K562 treated with DMSO at 1 percent for 12 hours (cell line): ENCODE data around the gene HSPA1A. TPM values are rescaled to one million over a fixed set of nuclear protein-coding genes. Genes with fewer than 3 reads are reported as not detected.

Experiments
- total RNA-seq: library from RNA; unstranded; fragments of 300-600 nt; gene quantifications from 2 replicates; pipeline ENCODE4 v1.2.3, GENCODE V29; 2022; ENCODE audit not compliant: insufficient read depth

HSPA1A gene
- total RNA-seq, result 632 and 775 TPM in 2 replicates

GRCh38 chr6:31815025-31815838 is at the start of gene HSPA1A, which contains the start of gene HSPA1L:
Gene HSPA1A, plus strand, starts transcription at chr6:31815543. Its CDS starts 214 bp downstream, at chr6:31815757.
Gene HSPA1L, minus strand, starts transcription at chr6:31815283. Its CDS starts 3,311 bp downstream, at chr6:31811972.

DNA sequence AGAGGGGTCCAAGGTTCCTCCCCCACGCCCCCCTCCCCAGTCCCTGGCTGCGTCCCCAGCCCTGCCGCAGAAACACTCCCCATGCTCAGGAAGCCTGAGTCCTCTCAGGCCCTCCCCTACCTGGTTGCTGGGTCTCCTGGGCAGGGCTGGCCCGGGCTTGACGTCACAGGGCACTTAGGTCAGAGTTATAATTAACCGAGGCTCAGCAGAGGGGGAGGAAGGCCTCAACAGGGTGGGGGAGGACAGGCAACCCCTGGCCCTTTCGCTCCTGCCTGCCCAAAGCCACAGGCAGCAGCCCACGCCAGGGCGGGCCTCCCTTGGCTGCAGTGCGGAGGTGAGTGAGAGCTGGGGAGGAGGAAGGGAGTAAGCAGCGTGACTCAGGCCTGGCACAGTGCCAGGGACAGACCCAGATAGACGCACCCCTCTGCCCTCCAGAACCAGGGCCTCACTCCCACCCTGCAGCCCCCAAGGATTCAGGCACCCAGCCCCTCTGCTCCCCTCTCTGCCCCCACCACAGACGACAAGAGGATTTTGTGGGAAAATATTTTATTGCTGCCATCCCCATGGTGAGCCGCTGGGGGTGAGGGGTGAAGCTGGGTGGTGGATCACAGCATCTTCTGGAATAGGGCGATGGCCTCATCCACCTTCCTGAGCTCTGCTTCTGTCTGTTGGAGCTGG is 38.2 kb upstream of the HSPA1A start, which contains the start of gene VWA7:
VWA7 (minus strand) TSS at position 340 of the 678 bp plus-strand sequence. CDS start 549 bp downstream, outside the sequence.

DNA sequence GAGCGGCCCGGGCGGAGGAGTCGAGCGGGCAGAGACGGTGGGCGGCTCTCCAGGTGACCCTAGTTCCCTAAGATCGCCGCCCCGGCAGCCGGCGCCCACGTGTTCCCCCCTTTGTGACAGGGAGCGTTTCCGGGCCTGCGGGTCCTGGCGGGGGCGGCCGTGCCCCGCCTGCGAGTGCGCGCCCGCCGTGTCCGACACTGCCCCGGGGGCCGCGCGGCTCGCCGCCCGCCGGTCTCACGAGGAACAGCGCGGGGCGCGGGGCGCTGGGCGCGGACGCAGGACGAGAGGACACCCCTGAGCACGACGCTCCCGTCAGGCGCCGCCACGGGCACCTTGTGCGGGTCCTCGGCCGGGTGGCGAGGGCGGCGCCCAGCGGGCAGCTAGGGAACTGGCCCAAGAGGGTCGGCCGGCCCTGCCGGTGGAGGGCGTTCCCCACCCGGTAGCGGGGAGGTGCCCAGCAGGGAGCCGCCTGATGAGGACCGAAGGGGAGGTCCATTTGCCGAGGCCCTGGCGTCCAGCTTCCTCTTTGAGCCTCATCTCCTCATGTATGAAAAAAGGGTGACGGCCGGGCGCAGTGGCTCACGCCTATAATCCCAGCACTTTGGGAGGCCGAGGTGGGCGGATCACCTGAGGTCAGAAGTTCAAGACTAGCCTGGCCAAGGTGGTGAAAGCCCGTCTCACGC is 19.6 kb upstream of the HSPA1A start, which contains the start of gene VARS1:
VARS1 (minus strand) TSS at position 137 of the 683 bp plus-strand sequence. CDS start 535 bp downstream, outside the sequence.

DNA sequence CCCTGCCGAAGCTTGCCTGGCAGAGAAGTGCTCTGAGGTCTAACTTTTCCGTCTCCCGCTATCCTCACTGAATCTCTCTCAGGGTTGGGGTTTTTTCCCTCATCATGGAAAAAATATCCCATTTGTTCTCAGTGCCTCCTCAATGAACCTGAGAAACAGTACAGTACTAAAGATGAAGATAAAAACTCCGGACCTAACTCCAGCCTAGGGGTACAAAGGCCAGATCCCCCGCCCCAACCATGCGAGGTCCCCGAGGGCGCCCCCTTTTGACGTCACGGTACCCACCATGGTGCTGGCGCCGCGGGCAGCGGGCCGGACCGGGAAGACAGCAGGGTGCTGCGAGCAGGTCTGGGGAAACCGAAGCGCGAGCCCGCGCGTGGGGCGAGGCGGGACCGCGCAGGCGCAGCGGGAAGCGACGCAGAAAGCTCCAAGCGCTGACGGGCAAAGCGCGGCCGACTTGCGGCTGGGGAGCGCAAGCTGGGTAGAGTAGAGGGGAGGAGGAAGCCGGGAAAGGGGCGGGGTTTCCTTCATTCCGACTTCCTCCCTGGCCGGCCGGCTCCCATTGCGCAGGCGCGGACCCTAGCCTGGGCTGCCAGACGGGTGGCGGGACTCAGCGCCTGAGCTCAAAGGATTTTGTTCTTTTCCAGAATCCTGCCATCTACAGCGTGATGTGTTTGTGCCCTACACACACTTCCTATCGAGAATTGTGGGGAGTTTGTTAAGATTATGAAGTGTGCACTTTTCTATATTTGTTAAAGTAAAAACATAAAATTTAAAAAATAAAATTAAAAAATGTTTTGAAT is 8.7 kb upstream of the HSPA1A start, which contains the start of gene LSM2:
LSM2 (minus strand) TSS at position 497 of the 803 bp plus-strand sequence; CDS start at position 288, 209 bp downstream.

GRCh38 chr6:31827286-31828079 is 12.1 kb downstream of the HSPA1A start, which contains the start of gene HSPA1B:
Gene HSPA1B, plus strand, starts transcription at chr6:31827738. Its CDS starts 213 bp downstream, at chr6:31827951.

DNA sequence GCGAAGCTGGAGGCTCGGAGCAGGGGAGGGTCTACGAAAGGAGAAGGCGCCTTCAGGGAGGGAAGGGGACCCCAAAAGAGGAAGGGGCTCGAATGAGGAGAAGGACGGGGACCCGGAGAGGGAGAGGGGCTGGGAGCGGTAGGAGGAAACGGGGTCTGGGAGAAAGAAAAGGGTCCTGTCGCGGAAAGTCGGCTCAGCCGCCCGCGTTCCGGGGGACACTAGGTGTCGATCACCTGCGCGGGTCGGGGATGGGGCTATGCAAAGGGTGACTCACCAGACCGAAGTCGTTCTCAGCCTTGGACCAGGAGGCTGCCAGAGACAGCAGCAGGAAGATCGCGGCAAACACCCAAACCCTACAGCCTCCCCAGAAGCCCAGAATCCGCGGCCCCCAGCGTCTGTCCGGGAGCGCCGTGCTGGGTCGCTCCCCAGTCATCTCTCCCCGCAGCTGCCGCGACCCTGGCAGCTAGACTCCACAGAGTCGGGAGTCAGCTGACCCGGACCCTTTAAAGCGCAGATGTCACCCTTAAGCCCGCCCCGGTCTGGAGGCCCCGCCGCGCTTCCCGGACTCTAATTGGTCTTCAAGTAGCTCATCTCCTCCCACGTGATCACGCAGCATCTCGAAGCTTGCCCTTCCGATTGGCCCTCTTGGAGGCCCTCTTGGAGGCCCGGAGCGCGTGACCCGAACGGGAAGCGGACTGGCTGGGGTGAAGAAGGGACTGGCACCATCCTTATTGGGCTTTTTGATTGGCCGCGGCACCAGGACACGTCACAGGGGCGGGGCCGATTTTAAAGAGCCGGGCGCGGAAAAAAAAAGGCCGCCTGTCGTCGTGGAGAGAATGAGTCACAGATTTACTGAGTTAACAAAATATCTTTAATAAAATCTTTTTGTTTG is 47.2 kb downstream of the HSPA1A start, which contains the start of gene NEU1:
NEU1 (minus strand) TSS at position 478 of the 892 bp plus-strand sequence; CDS start at position 433, 45 bp downstream.

Other genes with a start within 250 kb of the HSPA1A start
- gene LTA, start 243.3 kb upstream of the HSPA1A start, total RNA-seq, result 1.2 TPM in 1 of 2 replicates, not detected in the other
- not detected in 2 replicates for gene TNF, start 240.0 kb upstream of the HSPA1A start, total RNA-seq
- gene LTB, start 233.1 kb upstream of the HSPA1A start, total RNA-seq, result 1.1 TPM in 1 of 2 replicates, not detected in the other
- gene LST1, start 229.3 kb upstream of the HSPA1A start, total RNA-seq, result 3.7 and 5.1 TPM in 2 replicates
- gene NCR3, start 222.5 kb upstream of the HSPA1A start, total RNA-seq, result 2.2 TPM in 1 of 2 replicates, not detected in the other
- gene AIF1, start 200.3 kb upstream of the HSPA1A start, total RNA-seq, result 8.8 and 20.6 TPM in 2 replicates
- 149 and 261 TPM in 2 replicates for gene PRRC2A, start 194.8 kb upstream of the HSPA1A start, total RNA-seq
- 285 and 425 TPM in 2 replicates for gene BAG6, start 162.9 kb upstream of the HSPA1A start, total RNA-seq
- 3.6 and 14.1 TPM in 2 replicates for gene APOM, start 159.6 kb upstream of the HSPA1A start, total RNA-seq
- gene C6orf47, start 154.8 kb upstream of the HSPA1A start, total RNA-seq, result 22.4 and 35.6 TPM in 2 replicates
- 48.9 and 50.1 TPM in 2 replicates for gene GPANK1, start 150.5 kb upstream of the HSPA1A start, total RNA-seq
- 524 and 598 TPM in 2 replicates for gene CSNK2B, start 149.5 kb upstream of the HSPA1A start, total RNA-seq
- 2.1 and 12.9 TPM in 2 replicates for gene LY6G5B, start 145.6 kb upstream of the HSPA1A start, total RNA-seq
- gene LY6G5C, start 134.5 kb upstream of the HSPA1A start, total RNA-seq, result not detected in 2 replicates
- gene ABHD16A, start 112.2 kb upstream of the HSPA1A start, total RNA-seq, result 80.3 and 103 TPM in 2 replicates
- not detected in 2 replicates for gene LY6G6F, start 108.7 kb upstream of the HSPA1A start, total RNA-seq
- gene LY6G6D, start 100.2 kb upstream of the HSPA1A start, total RNA-seq, result not detected in 2 replicates
- not detected in 2 replicates for gene LY6G6C, start 93.8 kb upstream of the HSPA1A start, total RNA-seq
- gene MPIG6B, start 92.2 kb upstream of the HSPA1A start, total RNA-seq, result not detected in 2 replicates
- 45.6 and 57.2 TPM in 2 replicates for gene DDAH2, start 86.2 kb upstream of the HSPA1A start, total RNA-seq
- 1,195 and 1,297 TPM in 2 replicates for gene CLIC1, start 79.0 kb upstream of the HSPA1A start, total RNA-seq
- gene MSH5, start 75.5 kb upstream of the HSPA1A start, total RNA-seq, result 14.8 and 39.6 TPM in 2 replicates
- gene SAPCD1, start 52.9 kb upstream of the HSPA1A start, total RNA-seq, result 6.8 and 8.2 TPM in 2 replicates
- gene VWA7, start 38.2 kb upstream of the HSPA1A start, total RNA-seq, result 1.5 and 6.2 TPM in 2 replicates
- gene VARS1, start 19.8 kb upstream of the HSPA1A start, total RNA-seq, result 86.3 and 98.8 TPM in 2 replicates
- gene LSM2, start 8.6 kb upstream of the HSPA1A start, total RNA-seq, result 150 and 173 TPM in 2 replicates
- 3.4 and 6.2 TPM in 2 replicates for gene HSPA1L, start 260 bp upstream of the HSPA1A start, total RNA-seq
- 409 and 626 TPM in 2 replicates for gene HSPA1B, start 12.2 kb downstream of the HSPA1A start, total RNA-seq
- 218 and 311 TPM in 2 replicates for gene NEU1, start 47.3 kb downstream of the HSPA1A start, total RNA-seq
- gene SLC44A4, start 63.5 kb downstream of the HSPA1A start, total RNA-seq, result 9.6 and 13.1 TPM in 2 replicates
- 62.9 and 90.8 TPM in 2 replicates for gene EHMT2, start 82.2 kb downstream of the HSPA1A start, total RNA-seq
- 3.8 and 4.7 TPM in 2 replicates for gene ZBTB12, start 86.5 kb downstream of the HSPA1A start, total RNA-seq
- gene C2, start 112.2 kb downstream of the HSPA1A start, total RNA-seq, result 8.2 and 11.3 TPM in 2 replicates
- gene CFB, start 130.6 kb downstream of the HSPA1A start, total RNA-seq, result 1.1 TPM in 1 of 2 replicates, not detected in the other
- gene NELFE, start 143.4 kb downstream of the HSPA1A start, total RNA-seq, result 77.2 and 101 TPM in 2 replicates
- 52.5 and 70.7 TPM in 2 replicates for gene SKIC2, start 143.6 kb downstream of the HSPA1A start, total RNA-seq
- 16.1 and 31.2 TPM in 2 replicates for gene DXO, start 156.6 kb downstream of the HSPA1A start, total RNA-seq
- 1.9 and 6.4 TPM in 2 replicates for gene C4A, start 166.5 kb downstream of the HSPA1A start, total RNA-seq
- gene C4B, start 199.3 kb downstream of the HSPA1A start, total RNA-seq, result 3.6 and 5.9 TPM in 2 replicates
- gene CYP21A2, start 222.9 kb downstream of the HSPA1A start, total RNA-seq, result 0.72 TPM in 1 of 2 replicates, not detected in the other